Neural progenitor cell (in vitro differentiated cells): ENCODE measurements around the gene RASAL3. TPM values are rescaled to one million over a fixed set of nuclear protein-coding genes. Genes with fewer than 3 reads are reported as not detected.

Source experiments
- DNase-seq: peaks from one replicate; pipeline ENCODE4 v3.0.0-alpha.2; 2016; ENCODE audit warnings: low spot score
- H2AFZ ChIP-seq: fragments of 200-600 bp; sonication (generic); replicated peaks from 2 replicates; pipeline ENCODE4 v1.6.1; 2016; ENCODE audit warnings: antibody characterized with exemption
- H3F3A ChIP-seq: fragments of 200-600 bp; sonication (generic); 2 replicates; pipeline ENCODE4 v1.6.1; 2016; ENCODE audit warnings: antibody characterized with exemption, low read depth
- H3K27ac ChIP-seq: fragments of 200-600 bp; sonication (generic); 2 replicates; pipeline ENCODE4 v1.5.1; 2016; ENCODE audit warnings: mild to moderate bottlenecking
- H3K27me3 ChIP-seq: fragments of 200-600 bp; sonication (generic); 2 replicates; pipeline ENCODE4 v1.6.1; 2016; ENCODE audit warnings: mild to moderate bottlenecking, moderate library complexity
- H3K36me3 ChIP-seq: fragments of 200-600 bp; sonication (generic); 2 replicates; pipeline ENCODE4 v1.5.1; 2016
- H3K4me1 ChIP-seq: fragments of 200-600 bp; sonication (generic); 2 replicates; pipeline ENCODE4 v1.6.1; 2016; ENCODE audit warnings: mixed run types
- H3K4me2 ChIP-seq: fragments of 200-600 bp; sonication (generic); 2 replicates; pipeline ENCODE4 v1.6.1; 2016
- H3K4me3 ChIP-seq: fragments of 200-600 bp; sonication (generic); 2 replicates; pipeline ENCODE4 v1.5.1; 2016
- H3K79me2 ChIP-seq: fragments of 200-600 bp; sonication (generic); 2 replicates; pipeline ENCODE4 v1.6.1; 2016; ENCODE audit warnings: low read depth
- H3K9ac ChIP-seq: fragments of 200-600 bp; sonication (generic); 2 replicates; pipeline ENCODE4 v1.6.1; 2016
- H3K9me3 ChIP-seq: fragments of 200-600 bp; sonication (generic); 2 replicates; pipeline ENCODE4 v1.5.1; 2016; ENCODE audit warnings: low read depth
- H4K20me1 ChIP-seq: fragments of 200-600 bp; sonication (generic); 2 replicates; pipeline ENCODE4 v1.6.1; 2016; ENCODE audit warnings: low read depth
- H3K27ac Mint-ChIP-seq: 3 replicates; pipeline ENCODE4 v1.8.0; 2021; ENCODE audit warnings: mixed read lengths
- H3K27me3 Mint-ChIP-seq: 2 replicates; pipeline ENCODE4 v1.8.0; 2022; ENCODE audit warnings: low read depth, mild to moderate bottlenecking, inconsistent platforms, moderate library complexity, mixed read lengths; ENCODE audit not compliant: insufficient read depth
- H3K36me3 Mint-ChIP-seq: 3 replicates; pipeline ENCODE4 v1.8.0; 2021; ENCODE audit warnings: mixed read lengths
- H3K4me1 Mint-ChIP-seq: 3 replicates; pipeline ENCODE4 v1.8.0; 2021; ENCODE audit warnings: mixed read lengths
- H3K4me3 Mint-ChIP-seq: 3 replicates; pipeline ENCODE4 v1.8.0; 2021; ENCODE audit warnings: mild to moderate bottlenecking, moderate library complexity, mixed read lengths
- H3K9me3 Mint-ChIP-seq: 3 replicates; pipeline ENCODE4 v1.8.0; 2020; ENCODE audit warnings: mixed read lengths
- EZH2 ChIP-seq: fragments of 200-600 bp; sonication (generic); IDR thresholded peaks from 2 replicates; pipeline ENCODE4 v1.6.1; 2017; ENCODE audit warnings: antibody characterized with exemption, mild to moderate bottlenecking, moderate library complexity
- EZH2phosphoT487 ChIP-seq: fragments of 200-600 bp; sonication (generic); IDR thresholded peaks from 2 replicates; pipeline ENCODE4 v1.6.1; 2017; ENCODE audit warnings: antibody characterized with exemption
- total RNA-seq: library from RNA; depleted of rRNA; stranded (reverse); fragments of >200 nt; gene quantifications from 2 replicates; pipeline ENCODE4 v1.2.3, GENCODE V29; 2015; ENCODE audit warnings: low replicate concordance
- TF ChIP-seq, protein P1 (sequence below): fragments of 200-600 bp; sonication (generic); IDR thresholded peaks from 2 replicates; pipeline ENCODE4 v1.5.1; 2017; ENCODE audit warnings: antibody characterized with exemption, mild to moderate bottlenecking

The RASAL3 gene
- total RNA-seq, 1 donor from 2014 or later, result not detected

DNA sequence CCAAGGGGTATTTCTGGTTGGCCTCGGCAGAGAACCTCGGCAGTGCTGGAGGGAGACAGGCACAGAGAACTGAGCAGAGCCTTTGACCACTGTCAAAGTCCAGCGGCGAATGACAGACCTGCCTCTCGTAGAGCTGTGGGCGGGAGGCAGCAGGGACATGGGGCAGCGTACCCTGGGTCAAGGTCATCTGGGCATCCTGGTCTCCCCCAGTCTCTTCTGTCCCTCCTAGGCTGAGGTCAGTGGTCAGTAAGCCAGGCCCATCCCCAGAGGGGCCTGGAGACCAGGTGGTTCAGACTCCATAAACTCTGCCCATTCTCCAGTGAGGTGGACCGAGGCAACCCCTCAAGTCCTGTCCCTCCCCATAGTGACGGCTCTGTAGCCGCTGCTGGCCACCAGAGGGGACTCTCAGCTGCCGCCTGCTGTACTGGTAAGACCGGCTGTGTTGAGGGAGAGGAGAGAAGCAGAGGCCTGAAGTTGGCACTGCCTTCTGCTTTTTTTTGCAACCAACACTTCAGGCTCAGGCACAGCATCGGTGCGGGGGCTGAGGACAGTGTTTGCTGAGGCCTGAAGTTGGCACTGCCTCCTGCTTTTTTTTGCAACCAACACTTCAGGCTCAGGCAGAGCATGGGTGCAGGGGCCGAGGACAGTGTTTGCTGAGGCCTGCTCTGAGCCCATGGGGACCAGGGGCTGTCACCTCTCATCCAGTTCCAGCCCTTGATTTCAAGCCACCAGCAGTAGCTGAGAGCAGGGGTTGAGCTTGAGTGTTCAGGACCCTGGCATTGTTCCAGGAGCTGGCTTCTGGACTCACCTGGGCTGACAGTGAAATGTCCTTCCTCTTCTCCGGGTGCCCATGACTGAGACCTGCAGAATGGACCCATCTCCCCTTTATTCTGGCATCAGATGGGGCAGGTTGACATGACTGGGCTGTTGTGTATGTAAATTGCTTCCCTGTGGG, 15.3 kb upstream of the RASAL3 start, which contains the start of gene PGLYRP2:
PGLYRP2 (minus strand) TSS at position 111 of the 955 bp plus-strand sequence. CDS start 130 bp downstream, outside the sequence.
- Histone ChIP-seq H3K9me3 (no peaks in the 10 kb centered on the region), H3K4me2 (no peak within 1 kb of the TSS), H3K79me2 (no peaks in the 10 kb centered on the region), H3K36me3 (no peaks in the 10 kb centered on the region), H4K20me1 (no peaks in the 10 kb centered on the region), H3K4me1 (no peaks in the 10 kb centered on the region), H3K27me3 (no peaks in the 10 kb centered on the region), H3K4me3 (no peak within 1 kb of the TSS), H3K27ac (no peak within 1 kb of the TSS), H3K9ac (no peak within 1 kb of the TSS), H2AFZ (no peak within 1 kb of the TSS), H3F3A (no peaks in the 10 kb centered on the region)
- Mint-ChIP-seq H3K4me1 (no peaks in the 10 kb centered on the region), H3K27ac (no peak within 1 kb of the TSS), H3K36me3 (no peaks in the 10 kb centered on the region), H3K9me3 (no peaks in the 10 kb centered on the region), H3K27me3 (peaks cover 9% of the 10 kb centered on the region), H3K4me3 (no peak within 1 kb of the TSS)
- no peak for DNase-seq
- TF ChIP-seq EZH2phosphoT487 (no peak), EZH2 (no peak)
- TF ChIP-seq, protein P1, sequence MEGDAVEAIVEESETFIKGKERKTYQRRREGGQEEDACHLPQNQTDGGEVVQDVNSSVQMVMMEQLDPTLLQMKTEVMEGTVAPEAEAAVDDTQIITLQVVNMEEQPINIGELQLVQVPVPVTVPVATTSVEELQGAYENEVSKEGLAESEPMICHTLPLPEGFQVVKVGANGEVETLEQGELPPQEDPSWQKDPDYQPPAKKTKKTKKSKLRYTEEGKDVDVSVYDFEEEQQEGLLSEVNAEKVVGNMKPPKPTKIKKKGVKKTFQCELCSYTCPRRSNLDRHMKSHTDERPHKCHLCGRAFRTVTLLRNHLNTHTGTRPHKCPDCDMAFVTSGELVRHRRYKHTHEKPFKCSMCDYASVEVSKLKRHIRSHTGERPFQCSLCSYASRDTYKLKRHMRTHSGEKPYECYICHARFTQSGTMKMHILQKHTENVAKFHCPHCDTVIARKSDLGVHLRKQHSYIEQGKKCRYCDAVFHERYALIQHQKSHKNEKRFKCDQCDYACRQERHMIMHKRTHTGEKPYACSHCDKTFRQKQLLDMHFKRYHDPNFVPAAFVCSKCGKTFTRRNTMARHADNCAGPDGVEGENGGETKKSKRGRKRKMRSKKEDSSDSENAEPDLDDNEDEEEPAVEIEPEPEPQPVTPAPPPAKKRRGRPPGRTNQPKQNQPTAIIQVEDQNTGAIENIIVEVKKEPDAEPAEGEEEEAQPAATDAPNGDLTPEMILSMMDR, result no peak

DNA sequence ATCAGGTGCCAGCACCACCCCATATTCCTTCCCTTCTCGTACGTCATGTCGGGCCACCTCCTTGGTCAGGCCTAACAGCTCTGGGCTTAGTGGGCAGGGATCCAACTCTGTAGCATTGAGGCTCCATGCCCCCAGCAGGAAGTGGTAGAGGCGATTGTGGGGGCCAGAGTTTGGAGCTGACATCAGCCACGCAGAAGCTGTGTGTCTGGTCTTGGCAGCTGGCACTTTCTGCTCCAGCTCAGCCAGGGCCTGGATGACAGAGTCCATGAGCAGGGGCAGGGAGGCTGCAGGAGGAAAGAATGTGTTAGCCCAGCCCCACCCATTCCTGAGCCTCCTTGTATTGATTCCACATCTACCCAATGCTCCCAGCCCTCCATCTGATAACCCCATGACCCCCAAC, 12.0 kb upstream of the RASAL3 start:
- H3K27ac Mint-ChIP-seq, result no peak overlapping the region
- H3K9me3 Mint-ChIP-seq, result peaks cover 5% of the 10 kb centered on the region
- no peaks in the 10 kb centered on the region for H4K20me1 ChIP-seq
- H3K4me3 ChIP-seq, result no peak overlapping the region
- H3K79me2 ChIP-seq, result no peaks in the 10 kb centered on the region
- H2AFZ ChIP-seq, result no peak overlapping the region
- H3K27ac ChIP-seq, result no peak overlapping the region
- no peaks in the 10 kb centered on the region for H3K9me3 ChIP-seq
- no peaks in the 10 kb centered on the region for H3K36me3 Mint-ChIP-seq
- no peak for DNase-seq
- no peaks in the 10 kb centered on the region for H3F3A ChIP-seq
- no peak overlapping the region for H3K4me3 Mint-ChIP-seq
- no peaks in the 10 kb centered on the region for H3K36me3 ChIP-seq
- peaks cover 4% of the 10 kb centered on the region for H3K27me3 ChIP-seq
- H3K4me1 Mint-ChIP-seq, result no peaks in the 10 kb centered on the region
- H3K4me1 ChIP-seq, result no peaks in the 10 kb centered on the region
- peaks cover 15% of the 10 kb centered on the region for H3K27me3 Mint-ChIP-seq
- H3K9ac ChIP-seq, result no peak overlapping the region
- no peak overlapping the region for H3K4me2 ChIP-seq
- TF ChIP-seq, protein P1, result no peak
- TF ChIP-seq EZH2phosphoT487 (no peak), EZH2 (no peak)

DNA sequence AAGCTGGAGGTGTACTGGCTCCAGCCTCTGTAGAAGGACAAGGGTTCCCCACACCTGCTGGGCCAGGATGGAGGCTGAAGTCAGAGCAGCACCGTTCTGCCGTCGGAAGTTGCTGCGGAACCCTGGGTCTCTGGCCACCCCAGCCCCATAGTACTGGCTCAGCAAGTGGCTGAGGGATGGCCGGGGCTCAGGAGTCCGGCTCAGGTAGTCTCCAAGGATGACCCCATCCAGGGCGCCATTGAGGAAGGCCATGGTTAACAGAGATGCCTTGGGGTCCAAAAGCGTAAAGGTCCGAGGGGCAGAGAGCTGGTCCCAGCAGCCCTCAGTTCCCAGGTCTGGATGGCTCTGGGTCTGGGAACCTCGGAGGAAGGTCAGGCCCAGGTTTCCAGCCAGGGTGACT, 11.3 kb upstream of the RASAL3 start:
- Histone ChIP-seq H3K79me2 (no peaks in the 10 kb centered on the region), H3K4me1 (no peaks in the 10 kb centered on the region), H3F3A (no peaks in the 10 kb centered on the region), H3K4me2 (no peak overlapping the region), H3K9ac (no peak overlapping the region), H2AFZ (no peak overlapping the region), H3K36me3 (no peaks in the 10 kb centered on the region), H3K4me3 (no peak overlapping the region), H3K27ac (no peak overlapping the region), H3K27me3 (peaks cover 10% of the 10 kb centered on the region), H4K20me1 (no peaks in the 10 kb centered on the region), H3K9me3 (no peaks in the 10 kb centered on the region)
- no peaks in the 10 kb centered on the region for H3K4me1 Mint-ChIP-seq
- TF ChIP-seq, protein P1, result no peak
- TF ChIP-seq EZH2, result no peak
- no peak for TF ChIP-seq EZH2phosphoT487
- no peak for DNase-seq
- H3K36me3 Mint-ChIP-seq, result no peaks in the 10 kb centered on the region
- peaks cover 5% of the 10 kb centered on the region for H3K9me3 Mint-ChIP-seq
- no peak overlapping the region for H3K4me3 Mint-ChIP-seq
- H3K27ac Mint-ChIP-seq, result no peak overlapping the region
- H3K27me3 Mint-ChIP-seq, result peaks cover 19% of the 10 kb centered on the region
